ENCODE results near the gene PXDC1.
A peak's percentile ranks its signal among the peaks of the same experiment; 100 is the strongest.

Gene PXDC1

DNA sequence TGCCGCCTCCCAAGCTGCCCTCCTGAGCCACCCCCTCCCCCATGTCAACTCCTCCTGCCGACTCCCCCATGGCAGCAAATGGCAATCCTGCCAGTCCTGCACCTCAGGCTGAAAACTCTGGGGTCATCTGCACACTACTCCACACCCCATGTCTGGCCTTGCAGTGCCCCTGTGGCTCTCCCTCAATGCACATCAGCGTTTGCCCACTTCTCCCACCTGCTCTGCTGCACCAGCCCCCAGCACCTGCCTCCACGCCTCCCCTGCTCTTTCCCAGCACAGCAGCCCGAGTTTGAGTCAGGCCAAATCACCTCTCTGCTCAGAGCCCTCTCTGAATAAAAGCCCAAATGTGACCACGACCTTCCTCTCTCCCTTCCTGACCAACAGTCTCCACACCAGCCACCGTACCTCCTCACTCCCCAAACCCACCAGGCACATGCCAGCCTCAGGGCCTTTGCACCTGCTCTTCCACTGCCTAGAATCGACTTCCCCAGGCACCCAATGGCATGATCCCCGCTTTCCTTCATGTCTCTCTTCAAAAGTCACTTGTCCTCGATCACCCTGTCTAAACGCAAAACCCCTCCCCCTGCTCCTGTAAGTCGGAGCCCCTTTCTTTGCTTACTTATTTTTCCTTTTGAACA, 4.3 kb downstream of the PXDC1 start:
- FAIRE-seq = no peak
- no peak for DNase-seq (ENCODE audit: low spot score)

DNA sequence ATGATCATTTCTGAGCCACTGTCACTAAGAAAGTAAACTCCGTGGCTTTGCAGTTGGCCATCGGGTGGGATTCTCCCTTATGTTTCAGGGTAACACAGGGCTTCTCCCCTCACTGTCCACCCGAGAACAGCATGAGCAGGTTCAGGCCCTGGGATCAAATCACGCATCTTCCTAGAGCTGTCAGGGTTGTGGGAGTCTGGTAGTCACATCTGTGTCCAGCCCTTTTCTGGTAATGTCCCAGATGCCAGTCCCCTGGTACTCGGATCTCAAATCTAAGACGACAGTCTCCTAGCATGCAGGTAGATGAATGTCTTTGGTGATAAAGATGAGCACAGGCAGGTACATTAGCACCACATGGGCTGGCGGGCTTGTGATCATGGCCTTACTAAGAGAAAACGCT, 4.8 kb downstream of the PXDC1 start:
- DNase-seq (ENCODE audit: low spot score) (no peak), FAIRE-seq (no peak)

DNA sequence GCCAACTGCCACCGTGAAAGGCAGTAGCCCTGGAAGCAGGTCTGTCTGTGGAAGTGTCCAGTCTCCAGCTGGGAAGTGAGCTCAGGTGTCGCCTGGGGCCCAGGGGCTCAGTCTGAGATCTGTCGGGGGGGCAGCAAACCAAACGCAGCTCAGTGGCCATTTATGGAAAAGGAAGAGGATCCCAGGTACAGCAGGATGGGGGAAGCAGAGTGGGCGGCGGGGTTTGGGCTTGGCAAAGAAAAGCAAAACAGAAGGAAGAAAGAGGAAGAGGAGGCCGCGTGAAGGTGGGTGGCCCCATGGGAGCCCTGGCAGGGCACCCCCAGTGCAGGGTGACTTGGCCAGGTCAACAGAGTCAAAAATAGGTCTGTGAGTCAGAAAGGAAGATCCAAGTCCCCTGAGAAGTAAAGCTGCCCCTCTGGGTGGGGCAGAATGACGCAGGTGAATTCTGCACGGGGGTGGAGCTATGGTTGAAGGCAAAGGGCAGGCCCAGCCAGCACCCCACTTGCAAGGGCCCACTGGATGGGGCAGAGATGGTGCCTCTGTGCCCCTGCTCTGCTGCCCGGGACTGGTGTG, 5.3 kb downstream of the PXDC1 start:
- DNase-seq (ENCODE audit: low spot score) = no peak
- FAIRE-seq = no peak

DNA sequence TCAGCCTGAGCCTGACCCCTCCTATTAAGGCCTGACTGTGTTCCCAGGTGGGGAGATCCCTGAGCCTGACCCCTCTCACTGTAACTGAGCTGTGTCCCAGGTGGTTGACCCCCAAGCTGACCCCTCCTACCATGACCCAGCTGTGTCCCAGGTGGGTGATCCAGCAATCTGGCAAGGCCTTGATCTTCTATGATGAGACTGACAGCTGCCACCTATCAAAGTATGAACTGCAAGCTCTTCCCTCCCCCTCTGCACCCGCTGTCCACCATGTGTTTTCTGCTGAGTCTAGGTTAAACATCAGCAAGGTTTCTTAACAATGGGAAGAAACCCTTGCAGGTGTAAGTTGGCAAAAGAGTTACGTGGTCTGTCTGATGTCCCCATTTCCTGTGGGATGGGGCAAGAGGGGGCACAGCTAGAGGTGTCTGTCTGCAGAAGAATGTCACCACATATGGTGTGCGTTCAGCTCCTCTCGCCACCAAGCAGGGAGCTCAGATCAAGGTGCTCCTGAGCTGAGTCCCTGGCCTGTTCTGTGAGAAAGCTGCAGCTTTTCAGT, 5.9 kb downstream of the PXDC1 start:
- FAIRE-seq (no peak), DNase-seq (ENCODE audit: low spot score) (no peak)

DNA sequence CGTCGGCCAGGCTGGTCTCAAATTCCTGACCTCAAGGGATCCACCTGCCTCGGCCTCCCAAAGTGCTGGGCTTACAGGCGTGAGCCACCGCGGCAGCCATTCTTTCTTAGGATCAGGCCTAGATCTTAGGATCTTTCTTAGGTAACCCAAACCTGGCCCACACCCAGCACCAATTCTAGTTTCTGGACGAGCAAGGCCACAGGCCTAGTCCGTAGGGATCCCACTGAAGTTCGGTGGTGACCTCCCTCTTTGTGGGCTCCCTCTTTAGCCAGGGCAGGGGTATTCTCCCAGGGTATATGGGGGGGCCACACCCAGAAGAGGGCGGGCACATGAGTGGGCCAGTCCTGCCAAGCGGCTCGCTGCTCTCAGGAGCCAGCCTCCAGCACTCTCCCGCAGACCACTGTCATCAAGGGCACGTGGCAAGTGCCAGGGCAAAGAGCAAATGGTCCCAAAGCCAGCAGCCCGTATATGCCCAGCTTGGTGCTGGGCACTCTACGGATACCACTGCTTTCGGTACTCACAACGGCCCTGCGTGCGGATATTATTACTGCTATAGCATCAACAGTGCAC, 6.5 kb downstream of the PXDC1 start:
- no peak for FAIRE-seq

DNA sequence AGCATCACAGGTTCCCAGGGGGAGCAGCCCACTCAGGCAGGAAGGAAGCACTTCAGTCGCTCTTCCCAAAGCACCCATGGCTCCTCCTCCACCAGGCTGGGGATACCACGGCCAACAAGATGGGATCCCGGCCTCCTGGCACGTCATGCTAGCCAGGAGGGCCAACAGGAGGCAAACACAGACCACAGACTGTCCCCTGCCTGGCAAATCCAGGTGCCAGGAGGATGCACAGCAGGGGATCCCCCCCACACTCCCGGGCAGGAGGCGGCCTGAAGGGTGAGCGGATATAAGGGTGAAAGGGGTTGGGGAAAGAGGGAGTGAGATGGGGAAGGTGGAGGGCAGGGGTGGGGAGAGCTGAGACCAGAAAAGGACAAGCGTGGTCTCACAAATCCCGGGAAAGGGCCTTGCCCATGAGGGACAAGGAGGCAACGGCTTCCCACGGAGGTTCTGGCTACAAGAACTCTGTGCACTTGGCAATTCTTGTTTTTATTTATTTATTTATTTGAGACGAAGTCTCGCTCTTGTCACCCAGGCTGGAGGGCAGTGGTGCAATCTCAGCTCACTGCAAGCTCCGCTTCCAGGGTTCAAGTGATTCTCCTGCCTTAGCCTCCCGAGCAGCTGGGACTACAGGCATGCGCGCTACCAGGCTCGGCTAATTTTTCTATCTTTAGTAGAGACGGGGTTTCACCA, 7.2 kb downstream of the PXDC1 start:
- FAIRE-seq = no peak
- no peak for DNase-seq (ENCODE audit: low spot score)

More for the DNA sequence above, 6.5 kb downstream of the PXDC1 start:
- DNase-seq (ENCODE audit: low spot score) = no peak

DNA sequence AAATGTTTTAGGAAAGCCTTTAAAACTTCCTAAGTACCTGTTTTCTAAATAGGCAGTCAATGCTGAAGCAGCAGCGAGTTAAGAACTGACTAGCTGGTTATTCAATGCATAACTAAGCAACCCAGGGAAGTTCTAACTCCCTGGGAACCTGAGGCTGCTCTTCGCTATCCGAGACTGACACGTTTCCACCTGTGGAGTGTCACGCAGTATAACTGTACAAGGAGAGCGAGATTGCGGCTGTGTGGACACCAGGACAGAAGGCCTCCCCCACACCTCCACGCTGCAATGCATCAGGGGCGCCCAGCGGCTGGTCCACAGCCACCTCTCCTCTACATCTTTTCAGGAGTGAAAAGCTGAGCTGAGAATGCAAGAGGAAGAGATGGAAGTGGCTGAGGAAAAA, 8.0 kb downstream of the PXDC1 start:
- FAIRE-seq (no peak), DNase-seq (ENCODE audit: low spot score) (no peak)

DNA sequence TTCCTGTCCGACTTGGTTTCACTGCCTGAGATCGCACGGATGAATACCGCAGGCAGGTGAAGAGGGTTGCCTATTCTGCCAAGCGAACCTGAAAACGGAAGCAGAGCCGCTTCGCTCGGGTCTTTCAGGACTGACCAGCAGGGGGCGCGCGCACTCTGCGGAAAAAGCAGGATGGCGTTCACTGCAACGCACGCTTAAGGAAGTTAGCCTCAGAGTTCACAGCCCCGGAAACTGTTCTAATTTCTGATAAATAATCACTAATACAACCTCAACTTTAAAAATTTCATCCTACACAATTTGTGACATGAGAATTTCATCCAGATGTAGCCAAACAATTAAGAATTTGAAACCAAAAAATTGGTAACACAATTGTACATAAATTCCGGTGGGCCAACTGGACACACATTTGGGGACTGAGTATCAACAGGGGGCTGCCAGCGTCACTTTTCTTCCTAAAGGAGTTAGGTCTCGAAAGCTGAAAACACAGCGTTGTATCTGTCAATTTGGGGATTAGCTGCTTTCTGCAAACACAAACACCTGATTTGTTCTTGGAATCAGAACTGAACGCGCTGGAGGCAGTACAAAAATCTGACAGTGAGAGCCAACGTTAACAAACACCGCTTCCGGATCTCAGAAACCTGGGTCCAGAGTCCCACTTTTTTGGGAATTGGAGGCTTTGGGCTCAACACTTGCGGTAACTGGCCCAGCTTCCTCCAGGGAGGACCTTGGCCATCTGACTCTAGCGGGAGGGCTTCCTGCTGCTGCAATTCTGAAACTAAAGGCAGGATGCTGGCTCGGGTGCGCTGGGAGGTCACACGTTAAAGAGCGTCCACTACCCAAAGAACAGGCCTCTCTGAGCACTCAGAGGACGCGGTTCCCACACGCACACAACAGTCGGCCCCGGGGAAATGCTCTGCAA, 8.8 kb downstream of the PXDC1 start:
- no peak for FAIRE-seq

DNA sequence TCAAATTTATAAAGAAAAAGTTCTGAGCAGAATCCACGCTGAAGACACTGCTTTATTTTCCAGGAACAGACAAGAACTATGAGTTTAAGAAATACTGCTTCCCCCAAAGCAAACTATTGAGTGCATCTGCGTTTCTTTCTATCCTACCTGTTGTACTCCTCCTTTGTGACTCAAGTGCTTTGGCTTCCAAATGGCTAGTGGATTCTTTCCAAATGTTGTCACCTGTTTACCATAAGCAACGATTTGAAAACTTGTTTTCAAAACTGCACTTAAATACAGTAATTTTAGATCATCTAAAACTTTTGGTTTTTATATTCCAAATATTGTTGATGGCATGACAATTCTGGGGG, 9.5 kb downstream of the PXDC1 start:
- no peak for FAIRE-seq

More for the DNA sequence above, 8.8 kb downstream of the PXDC1 start:
- peak; percentile 77 for DNase-seq (ENCODE audit: low spot score)

DNA sequence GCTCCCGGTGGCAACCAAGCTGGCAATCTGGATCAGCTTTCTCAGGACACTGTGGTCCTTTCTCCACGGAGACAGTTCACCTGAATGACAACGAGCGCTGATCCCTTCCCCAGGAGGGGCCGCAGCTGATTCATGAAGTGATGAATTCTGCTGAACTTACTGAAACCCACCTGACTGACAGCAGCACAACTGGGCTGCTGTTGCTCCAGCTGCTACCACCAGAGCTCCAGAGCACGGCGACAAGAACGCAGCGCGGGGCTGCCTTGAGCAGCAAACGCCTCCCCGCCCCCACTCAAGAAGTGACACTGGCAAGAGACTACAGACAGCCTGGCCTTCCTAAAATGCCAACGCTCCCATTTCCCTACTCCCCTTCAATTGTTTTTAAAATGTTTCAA, 10.0 kb downstream of the PXDC1 start:
- no peak for DNase-seq (ENCODE audit: low spot score)
- FAIRE-seq = no peak

More for the DNA sequence above, 9.5 kb downstream of the PXDC1 start:
- no peak for DNase-seq (ENCODE audit: low spot score)

DNA sequence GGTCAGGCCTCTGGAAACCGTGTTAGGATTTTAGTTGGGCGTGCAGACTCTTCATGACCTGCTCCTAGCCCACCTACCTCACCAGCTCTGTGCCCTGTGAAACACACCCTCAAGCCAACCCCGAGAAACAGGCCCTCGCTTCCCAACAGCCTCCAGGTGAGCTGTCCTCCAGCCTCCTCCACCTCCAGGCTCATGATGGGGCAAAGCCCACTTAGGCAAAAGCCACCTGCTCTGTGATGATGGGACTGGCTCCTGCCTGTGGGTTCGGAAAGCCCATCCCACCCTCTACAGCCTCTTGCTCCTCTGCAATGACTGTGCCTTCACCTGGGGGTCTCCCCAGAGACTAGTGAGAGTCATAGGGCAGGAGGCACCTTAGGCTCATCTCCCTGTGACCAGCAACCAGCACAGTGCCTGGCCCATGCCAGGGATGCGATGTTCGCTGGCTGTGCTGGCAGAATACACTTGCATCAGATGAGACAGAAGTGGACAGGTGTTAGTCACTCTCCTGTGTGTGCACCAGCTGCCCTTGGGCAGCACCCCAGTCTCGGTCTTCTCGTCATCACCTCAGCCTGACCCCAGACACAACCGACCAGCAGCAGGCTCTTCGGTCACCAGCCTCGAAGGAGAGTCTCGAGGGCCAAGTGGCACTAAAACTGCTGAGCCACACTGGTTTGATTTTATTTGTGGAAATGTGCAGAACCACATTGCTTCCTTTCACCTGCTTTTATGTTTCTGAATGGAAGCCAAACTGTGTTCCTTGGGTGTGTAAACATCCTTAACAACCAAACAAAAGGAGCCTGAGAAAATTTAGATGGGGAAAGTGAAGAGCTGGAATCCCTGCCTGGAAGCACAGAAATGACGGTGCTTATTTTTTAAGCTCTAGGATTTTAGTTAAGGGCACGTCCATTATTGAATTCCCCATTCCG, 10.7 kb downstream of the PXDC1 start:
- FAIRE-seq = no peak
- DNase-seq (ENCODE audit: low spot score) = no peak

DNA sequence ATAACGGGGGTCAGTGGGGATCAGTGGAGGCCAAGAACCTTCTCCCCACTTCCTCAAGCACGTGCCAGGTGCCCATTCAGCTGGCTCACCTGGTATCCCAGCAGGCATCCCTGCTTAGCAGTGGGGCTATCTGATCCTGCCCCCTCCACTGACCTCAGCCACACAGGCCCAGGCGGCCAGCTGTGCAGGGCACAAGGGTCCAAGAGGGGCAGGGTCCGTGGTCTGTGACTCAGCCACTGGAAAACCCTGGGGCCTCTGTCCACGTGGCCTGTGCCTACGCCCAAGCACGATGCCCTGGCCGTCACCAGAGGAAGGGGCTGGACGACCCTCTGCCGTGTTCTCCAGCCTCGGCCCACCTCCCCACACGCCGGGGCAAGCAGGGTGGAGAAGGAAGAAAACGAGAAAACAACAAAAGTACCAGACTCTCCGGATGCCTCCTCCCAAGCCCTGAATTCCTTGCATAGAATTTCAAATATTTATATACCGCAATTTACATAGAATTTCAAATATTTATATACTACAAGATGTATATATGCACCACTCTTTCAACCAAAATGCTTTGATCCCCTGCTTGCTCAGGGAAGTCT, 12.1 kb downstream of the PXDC1 start:
- DNase-seq (ENCODE audit: low spot score) (no peak), FAIRE-seq (no peak)

DNA sequence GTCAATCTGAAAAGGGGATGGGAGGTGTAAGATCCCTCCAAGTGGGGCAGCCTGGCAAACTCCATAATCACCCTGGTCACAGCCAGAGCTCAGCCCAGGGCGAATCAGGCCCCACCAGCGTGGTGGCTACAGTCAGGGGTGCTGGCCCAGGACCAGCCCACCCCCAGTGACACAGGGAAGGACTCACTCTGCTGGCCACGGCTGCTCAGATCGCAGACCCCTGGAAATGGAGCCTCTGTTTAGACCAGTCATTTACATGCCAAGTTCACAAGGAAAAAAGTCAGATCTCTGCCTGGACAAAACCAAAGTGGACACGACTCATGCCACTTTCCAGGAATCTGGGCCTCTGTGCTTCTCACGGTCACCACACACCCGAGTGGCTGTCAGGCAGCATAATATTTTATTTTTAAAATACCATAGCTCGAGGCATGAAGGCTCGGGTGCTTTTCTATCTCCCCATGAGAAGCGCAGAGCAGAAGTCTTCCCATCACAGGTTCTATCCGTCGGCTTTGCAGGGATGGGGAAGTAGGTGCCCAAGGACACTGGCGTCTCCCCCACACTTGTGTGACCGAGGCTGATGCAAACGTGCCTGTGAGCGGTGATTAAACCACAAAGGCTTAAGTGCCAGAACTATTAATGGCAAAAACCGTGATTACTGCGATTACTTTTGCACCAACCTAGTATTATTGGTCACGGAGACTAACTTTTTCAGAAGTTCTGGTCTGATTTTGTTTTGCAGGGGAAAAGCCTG, 13.0 kb downstream of the PXDC1 start:
- FAIRE-seq = no peak
- no peak for DNase-seq (ENCODE audit: low spot score)

DNA sequence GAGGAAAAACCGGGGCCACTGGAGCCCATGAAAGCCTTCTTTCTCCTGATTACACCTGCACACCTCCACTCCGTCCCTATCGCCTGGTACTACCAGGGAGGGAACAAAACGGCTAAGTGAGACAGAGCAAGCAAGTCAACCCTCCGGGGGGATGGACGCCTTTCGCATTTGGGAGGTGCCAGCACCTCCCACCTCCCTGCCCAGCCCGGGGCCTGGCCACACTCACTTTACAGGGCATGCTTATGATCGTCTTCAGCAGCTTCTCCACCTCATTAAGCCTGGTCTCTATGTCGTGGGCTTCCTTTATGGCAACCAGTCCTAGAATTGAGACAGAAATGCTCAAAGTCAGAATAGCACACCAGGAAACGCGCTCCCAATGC, 13.7 kb downstream of the PXDC1 start:
- FAIRE-seq (no peak), DNase-seq (ENCODE audit: low spot score) (no peak)

DNA sequence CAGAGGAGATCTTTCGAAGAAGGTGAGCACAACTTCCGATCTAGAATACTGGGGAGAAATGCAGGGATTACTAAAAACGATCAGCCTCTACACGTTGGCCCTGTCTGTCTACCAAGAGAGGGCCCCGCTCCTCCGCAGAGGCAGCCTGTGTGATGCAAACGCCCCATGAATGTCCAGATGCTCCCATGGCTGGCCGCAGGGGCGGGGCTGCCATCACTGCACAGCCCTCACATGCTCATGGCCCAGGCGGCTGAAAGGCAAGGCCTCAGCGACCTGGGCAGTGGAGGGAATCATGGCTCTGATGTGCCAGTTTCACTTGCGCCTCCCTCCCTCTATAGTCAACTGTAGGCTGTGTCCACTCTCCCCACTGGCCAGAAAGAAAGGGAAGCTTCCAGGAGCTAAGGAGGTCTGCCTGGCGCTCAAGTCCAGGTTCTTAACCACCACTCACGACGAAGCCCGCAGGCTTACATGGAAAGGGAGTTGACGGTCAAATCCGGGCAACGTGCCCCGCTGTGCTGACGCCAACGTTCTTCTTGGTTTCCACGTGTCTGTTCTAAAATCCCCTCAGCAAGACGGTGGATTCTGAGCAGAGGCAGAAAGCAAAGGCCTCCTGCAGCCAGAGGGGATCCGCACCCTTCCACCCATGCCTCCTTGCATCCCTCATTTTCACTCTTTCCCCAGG, 14.2 kb downstream of the PXDC1 start:
- DNase-seq (ENCODE audit: low spot score) = no peak
- FAIRE-seq = no peak

DNA sequence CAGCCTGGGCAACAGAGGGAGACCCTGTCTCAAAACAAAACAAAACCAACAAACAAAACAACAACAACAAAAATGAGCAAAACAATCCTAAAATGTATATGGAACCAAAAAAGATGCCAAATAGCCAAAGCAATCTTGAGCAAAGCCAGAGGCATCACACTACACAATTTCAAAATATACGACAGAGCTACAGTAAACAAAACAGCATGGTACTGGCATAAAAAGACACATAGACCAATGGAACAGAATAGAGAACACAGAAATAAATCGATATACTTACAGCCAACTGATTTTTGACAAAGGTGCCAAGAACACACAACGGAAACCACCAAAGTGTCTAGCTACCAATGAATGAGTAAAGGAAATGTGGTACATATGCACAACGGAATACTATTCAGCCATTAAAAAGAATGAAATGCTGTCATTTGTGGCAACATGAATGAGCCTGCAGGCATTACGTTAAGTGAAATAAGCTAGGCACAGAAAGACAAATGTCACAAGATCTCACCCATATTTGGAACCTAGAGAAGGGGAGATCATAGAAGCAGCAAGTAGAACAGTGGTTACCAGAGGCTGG, 16.4 kb downstream of the PXDC1 start:
- DNase-seq (ENCODE audit: low spot score) = no peak
- no peak for FAIRE-seq

DNA sequence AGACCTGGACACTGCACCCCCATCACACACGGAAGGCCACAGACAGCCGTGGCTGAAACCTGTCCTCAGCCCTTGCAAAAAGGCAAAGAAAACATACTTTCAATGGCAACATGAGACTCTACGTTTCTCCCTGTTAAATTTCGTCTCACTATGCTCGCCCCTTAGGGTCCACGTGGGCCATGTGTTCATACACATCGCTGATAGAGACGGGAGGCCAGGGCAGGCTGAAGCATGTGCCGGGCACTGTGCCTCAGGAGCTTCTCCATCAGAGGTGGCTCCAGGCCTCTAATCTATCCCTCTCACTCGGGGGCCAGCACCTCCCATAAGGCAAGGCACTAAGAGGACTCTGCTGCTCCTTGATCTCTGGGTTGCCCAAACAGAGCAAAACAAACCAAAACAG, 17.5 kb downstream of the PXDC1 start:
- no peak for DNase-seq (ENCODE audit: low spot score)
- no peak for FAIRE-seq

DNA sequence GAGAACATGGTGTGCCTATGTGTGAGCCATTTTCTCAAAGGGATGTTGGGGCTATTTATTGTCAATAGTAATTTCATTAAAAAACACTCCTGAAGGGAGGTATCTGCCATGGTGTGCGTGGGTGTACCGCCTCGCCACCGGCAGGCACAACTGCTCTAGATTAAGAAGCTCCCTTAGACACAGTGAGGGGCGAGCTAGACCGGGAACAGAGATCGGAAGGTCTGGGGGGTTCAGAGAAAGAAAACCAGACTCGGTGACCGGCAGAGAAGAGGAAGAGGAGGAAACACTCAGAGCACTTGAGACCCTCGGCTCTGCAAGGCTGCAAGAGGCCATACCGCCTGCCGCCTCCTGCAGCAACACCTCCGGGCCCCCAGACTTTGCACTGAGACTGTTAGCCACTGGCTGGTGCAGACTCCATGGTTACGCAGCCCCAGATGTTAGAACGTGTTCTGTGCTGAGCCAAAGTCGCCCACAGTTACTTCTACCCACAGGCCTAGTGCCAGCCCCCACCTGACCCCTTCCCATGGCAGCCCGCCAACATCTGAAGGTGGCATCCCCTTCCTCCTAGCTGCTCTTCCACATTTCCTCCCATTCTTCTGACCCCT, 18.1 kb downstream of the PXDC1 start:
- DNase-seq (ENCODE audit: low spot score) = no peak
- FAIRE-seq = no peak

Data from urothelium cell line (cell line).